ENCODE results near the gene ACTL10. TPM values are rescaled to one million over a fixed set of nuclear protein-coding genes. Genes with fewer than 3 reads are reported as not detected.

ACTL10 gene
- polyA plus RNA-seq, 1 experiment: 0.67 TPM

- ChIA-PET POLR2A (no interaction called here), CTCF (interaction anchor here (1.1 kb wide), 1 partner anchor 7 kb away, joined by 3 read pairs; the partner anchor contains the start of gene ACTL10)
- H3K4me3 ChIP-seq (ENCODE audit: low read depth, low read length): no peak overlapping the region
- peaks cover 12% of the 10 kb centered on the region for H3K36me3 ChIP-seq (ENCODE audit: control insufficient read depth, insufficient read depth, low read length)
- TF ChIP-seq CTCF (IDR thresholded peaks at IDR 0.05; ENCODE audit: insufficient read depth, low read depth, low read length): no peak
- no peak for DNase-seq (ENCODE audit: low read depth)
- H3K27me3 ChIP-seq (ENCODE audit: control insufficient read depth, insufficient read depth, low read length): no peaks in the 10 kb centered on the region
Observed at GRCh38 chr20:33659341-33660034, 7.3 kb upstream of the ACTL10 start.

- no peak overlapping the region for H3K4me3 ChIP-seq (ENCODE audit: low read depth, low read length)
- H3K36me3 ChIP-seq (ENCODE audit: control insufficient read depth, insufficient read depth, low read length): peaks cover 12% of the 10 kb centered on the region
- CTCF ChIA-PET: interaction anchor here (1.0 kb wide), 1 partner anchor 214 kb away, joined by 3 read pairs; no protein-coding TSS in a partner anchor
- no peaks in the 10 kb centered on the region for H3K27me3 ChIP-seq (ENCODE audit: control insufficient read depth, insufficient read depth, low read length)
- DNase-seq (ENCODE audit: low read depth): no peak
- no peak for TF ChIP-seq CTCF (IDR thresholded peaks at IDR 0.05; ENCODE audit: insufficient read depth, low read depth, low read length)
- POLR2A ChIA-PET: no interaction called here
Observed at GRCh38 chr20:33660035-33660684, 6.6 kb upstream of the ACTL10 start.

GRCh38 chr20:33660685-33661058 lies 6.1 kb upstream of the ACTL10 start:
- H3K36me3 ChIP-seq (ENCODE audit: control insufficient read depth, insufficient read depth, low read length): peaks cover 12% of the 10 kb centered on the region
- POLR2A ChIA-PET: no interaction called here
- no peak for TF ChIP-seq CTCF (IDR thresholded peaks at IDR 0.05; ENCODE audit: insufficient read depth, low read depth, low read length)
- CTCF ChIA-PET: interaction anchor here (0.7 to 1.0 kb wide), 2 partner anchors 214 to 252 kb away, joined by 3 read pairs; no protein-coding TSS in a partner anchor
- no peak overlapping the region for H3K4me3 ChIP-seq (ENCODE audit: low read depth, low read length)
- H3K27me3 ChIP-seq (ENCODE audit: control insufficient read depth, insufficient read depth, low read length): no peaks in the 10 kb centered on the region
- DNase-seq (ENCODE audit: low read depth): no peak

- TF ChIP-seq CTCF (IDR thresholded peaks at IDR 0.05; ENCODE audit: insufficient read depth, low read depth, low read length): no peak
- H3K4me3 ChIP-seq (ENCODE audit: low read depth, low read length): peak within 1 kb of the TSS; percentile 85
- POLR2A ChIA-PET: no interaction called here
- no peaks in the 10 kb centered on the region for H3K27me3 ChIP-seq (ENCODE audit: control insufficient read depth, insufficient read depth, low read length)
- no peak for DNase-seq (ENCODE audit: low read depth)
- peaks cover 12% of the 10 kb centered on the region for H3K36me3 ChIP-seq (ENCODE audit: control insufficient read depth, insufficient read depth, low read length)
- CTCF ChIA-PET: interaction anchor here (1.2 to 3.6 kb wide), 4 partner anchors 8 to 215 kb away, joined by 3 to 18 read pairs (median 6); no protein-coding TSS in a partner anchor
Observed at GRCh38 chr20:33662172-33662571, 4.6 kb upstream of the ACTL10 start, which contains the start of gene C20orf144. TSS of gene C20orf144 (plus strand) at chr20:33662327. CDS start at chr20:33662346, 19 bp downstream.
